GM23338 (cell line): ENCODE results near the gene TOR1AIP1. TPM values are rescaled to one million over a fixed set of nuclear protein-coding genes. Genes with fewer than 3 reads are reported as not detected.

Source experiments
- ATAC-seq: fragments of 200-7000 bp; cut with Tn5 transposase; 3 replicates; pipeline ENCODE4 v1.9.1; 2020
- DNase-seq: peaks from one replicate; pipeline ENCODE4 v3.0.0-alpha.2; 2015; ENCODE audit warnings: low spot score
- H2AFZ ChIP-seq: fragments of 200-600 bp; sonication (generic); 2 replicates; pipeline ENCODE4 v1.8.0; 2016; ENCODE audit warnings: antibody characterized with exemption, mild to moderate bottlenecking, moderate library complexity
- H3F3A ChIP-seq: fragments of 200-600 bp; sonication (generic); replicated peaks from 2 replicates; pipeline ENCODE4 v1.8.0; 2017; ENCODE audit warnings: antibody characterized with exemption, mixed run types, low read depth
- H3K27ac ChIP-seq: fragments of 200-600 bp; sonication (generic); 2 replicates; pipeline ENCODE4 v1.6.1; 2016; ENCODE audit warnings: low read depth
- H3K27me3 ChIP-seq: fragments of 200-600 bp; sonication (generic); 2 replicates; pipeline ENCODE4 v1.8.0; 2016; ENCODE audit warnings: mild to moderate bottlenecking, mixed run types, moderate library complexity; ENCODE audit not compliant: insufficient read depth
- H3K36me3 ChIP-seq: fragments of 200-600 bp; sonication (generic); 2 replicates; pipeline ENCODE4 v1.8.0; 2016; ENCODE audit warnings: mild to moderate bottlenecking; ENCODE audit not compliant: insufficient read depth
- H3K4me1 ChIP-seq: fragments of 200-600 bp; sonication (generic); 2 replicates; pipeline ENCODE4 v1.8.0; 2016; ENCODE audit warnings: mild to moderate bottlenecking, moderate library complexity; ENCODE audit not compliant: insufficient read depth
- H3K4me2 ChIP-seq: fragments of 200-600 bp; sonication (generic); 2 replicates; pipeline ENCODE4 v1.7.1; 2017; ENCODE audit warnings: mixed run types
- H3K4me3 ChIP-seq: fragments of 200-600 bp; sonication (generic); 2 replicates; pipeline ENCODE4 v1.6.1; 2016; ENCODE audit warnings: mixed run types
- H3K79me2 ChIP-seq: fragments of 200-600 bp; sonication (generic); replicated peaks from 2 replicates; pipeline ENCODE4 v1.8.0; 2017; ENCODE audit warnings: mild to moderate bottlenecking; ENCODE audit not compliant: insufficient read depth
- H3K9me2 ChIP-seq: fragments of 200-600 bp; sonication (generic); 2 replicates; pipeline ENCODE4 v1.8.0; 2017; ENCODE audit not compliant: insufficient read depth
- H4K20me1 ChIP-seq: fragments of 200-600 bp; sonication (generic); replicated peaks from 2 replicates; pipeline ENCODE4 v1.8.0; 2017; ENCODE audit warnings: mild to moderate bottlenecking; ENCODE audit not compliant: insufficient read depth
- H3K27ac Mint-ChIP-seq: 2 replicates; pipeline ENCODE4 v1.8.0; 2020; ENCODE audit warnings: inconsistent platforms, mild to moderate bottlenecking, moderate library complexity, mixed read lengths
- H3K27me3 Mint-ChIP-seq: 3 replicates; pipeline ENCODE4 v1.8.0; 2022; ENCODE audit warnings: low read depth, mild to moderate bottlenecking, moderate library complexity, mixed read lengths, inconsistent platforms; ENCODE audit not compliant: insufficient read depth, poor library complexity
- H3K36me3 Mint-ChIP-seq: 3 replicates; pipeline ENCODE4 v1.8.0; 2021; ENCODE audit warnings: low read depth, mild to moderate bottlenecking, inconsistent platforms, moderate library complexity, mixed read lengths
- H3K4me1 Mint-ChIP-seq: 3 replicates; pipeline ENCODE4 v1.8.0; 2020; ENCODE audit warnings: mild to moderate bottlenecking, inconsistent platforms, mixed read lengths
- H3K4me3 Mint-ChIP-seq: 3 replicates; pipeline ENCODE4 v1.8.0; 2021; ENCODE audit warnings: moderate library complexity, mild to moderate bottlenecking, inconsistent platforms, mixed read lengths
- H3K9me3 Mint-ChIP-seq: 3 replicates; pipeline ENCODE4 v1.8.0; 2020; ENCODE audit warnings: moderate library complexity, mild to moderate bottlenecking, inconsistent platforms, mixed read lengths
- CREB1 ChIP-seq: fragments of 250-450 bp; sonication (Bioruptor Pico); IDR thresholded peaks from 2 replicates; pipeline ENCODE4 v1.5.0; 2020; ENCODE audit warnings: low read depth, mild to moderate bottlenecking, moderate library complexity
- EZH2 ChIP-seq: fragments of 200-600 bp; sonication (generic); IDR thresholded peaks from one replicate; pipeline ENCODE4 v1.8.0; 2017; ENCODE audit warnings: antibody characterized with exemption, mild to moderate bottlenecking, low read depth; ENCODE audit not compliant: unreplicated experiment
- EZH2phosphoT487 ChIP-seq: fragments of 200-600 bp; sonication (generic); IDR thresholded peaks from one replicate; pipeline ENCODE4 v1.8.1; 2018; ENCODE audit warnings: antibody characterized with exemption; ENCODE audit not compliant: unreplicated experiment
- JUNB ChIP-seq: IDR thresholded peaks from one replicate; pipeline ENCODE4 v1.6.1; 2016; ENCODE audit warnings: antibody characterized with exemption; ENCODE audit not compliant: unreplicated experiment
- POLR2AphosphoS5 ChIP-seq: IDR thresholded peaks from 2 replicates; pipeline ENCODE4 v1.6.1; 2016; ENCODE audit warnings: antibody characterized with exemption, low read depth
- ZNF114 ChIP-seq: fragments of 250-450 bp; sonication (Bioruptor Pico); IDR thresholded peaks from 2 replicates; pipeline ENCODE4 v1.5.0; 2020; ENCODE audit warnings: mild to moderate bottlenecking, moderate library complexity
- polyA plus RNA-seq: library from polyadenylated mRNA; unstranded; fragments of >200 nt; fragmentation: Nextera tagmentation; extraction: Ambion mirVana; gene quantifications from 2 replicates; pipeline ENCODE4 v1.2.1, GENCODE V29; 2016
- total RNA-seq: library from RNA; depleted of rRNA; stranded (reverse); fragments of >200 nt; shearing (Covaris generic); gene quantifications from 2 replicates; pipeline ENCODE4 v1.2.3, GENCODE V29; 2014
- TF ChIP-seq, protein P1 (sequence below): IDR thresholded peaks from one replicate; pipeline ENCODE4 v1.6.1; 2018; ENCODE audit warnings: antibody characterized with exemption; ENCODE audit not compliant: unreplicated experiment
- TF ChIP-seq, protein P2 (sequence below): IDR thresholded peaks from 2 replicates; pipeline ENCODE4 v1.6.1; 2016; ENCODE audit warnings: antibody characterized with exemption

The TOR1AIP1 gene
- total and polyA plus RNA-seq, 2 experiments from 2014 or later: 16.9 to 20.6 TPM

DNA sequence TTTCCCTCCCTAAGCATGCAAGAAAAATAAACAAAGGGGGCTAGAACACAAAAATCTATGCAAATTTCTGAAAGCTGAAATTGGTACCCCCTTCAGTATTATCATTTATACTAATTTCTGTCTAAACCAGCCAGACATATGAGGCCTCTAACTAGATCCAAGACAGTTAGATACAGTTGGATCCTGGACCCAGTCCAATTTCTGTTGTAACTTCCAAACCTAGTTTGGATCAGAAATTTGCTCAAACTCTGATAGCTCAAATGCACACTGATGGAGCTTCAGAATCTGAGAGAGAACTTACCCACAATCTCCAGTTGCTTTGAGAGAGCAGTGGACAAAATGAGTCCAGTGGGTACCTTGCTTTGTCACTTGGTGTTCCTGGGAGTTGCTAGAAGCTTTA, 84.5 kb downstream of the TOR1AIP1 start (continued):
- TF ChIP-seq EZH2phosphoT487 (no peak), JUNB (no peak), CREB1 (no peak), ZNF114 (CRISPR knock-in tag) (no peak), EZH2 (no peak), POLR2AphosphoS5 (no peak)
- TF ChIP-seq, protein P1, sequence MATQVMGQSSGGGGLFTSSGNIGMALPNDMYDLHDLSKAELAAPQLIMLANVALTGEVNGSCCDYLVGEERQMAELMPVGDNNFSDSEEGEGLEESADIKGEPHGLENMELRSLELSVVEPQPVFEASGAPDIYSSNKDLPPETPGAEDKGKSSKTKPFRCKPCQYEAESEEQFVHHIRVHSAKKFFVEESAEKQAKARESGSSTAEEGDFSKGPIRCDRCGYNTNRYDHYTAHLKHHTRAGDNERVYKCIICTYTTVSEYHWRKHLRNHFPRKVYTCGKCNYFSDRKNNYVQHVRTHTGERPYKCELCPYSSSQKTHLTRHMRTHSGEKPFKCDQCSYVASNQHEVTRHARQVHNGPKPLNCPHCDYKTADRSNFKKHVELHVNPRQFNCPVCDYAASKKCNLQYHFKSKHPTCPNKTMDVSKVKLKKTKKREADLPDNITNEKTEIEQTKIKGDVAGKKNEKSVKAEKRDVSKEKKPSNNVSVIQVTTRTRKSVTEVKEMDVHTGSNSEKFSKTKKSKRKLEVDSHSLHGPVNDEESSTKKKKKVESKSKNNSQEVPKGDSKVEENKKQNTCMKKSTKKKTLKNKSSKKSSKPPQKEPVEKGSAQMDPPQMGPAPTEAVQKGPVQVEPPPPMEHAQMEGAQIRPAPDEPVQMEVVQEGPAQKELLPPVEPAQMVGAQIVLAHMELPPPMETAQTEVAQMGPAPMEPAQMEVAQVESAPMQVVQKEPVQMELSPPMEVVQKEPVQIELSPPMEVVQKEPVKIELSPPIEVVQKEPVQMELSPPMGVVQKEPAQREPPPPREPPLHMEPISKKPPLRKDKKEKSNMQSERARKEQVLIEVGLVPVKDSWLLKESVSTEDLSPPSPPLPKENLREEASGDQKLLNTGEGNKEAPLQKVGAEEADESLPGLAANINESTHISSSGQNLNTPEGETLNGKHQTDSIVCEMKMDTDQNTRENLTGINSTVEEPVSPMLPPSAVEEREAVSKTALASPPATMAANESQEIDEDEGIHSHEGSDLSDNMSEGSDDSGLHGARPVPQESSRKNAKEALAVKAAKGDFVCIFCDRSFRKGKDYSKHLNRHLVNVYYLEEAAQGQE: no peak
- TF ChIP-seq, protein P2, sequence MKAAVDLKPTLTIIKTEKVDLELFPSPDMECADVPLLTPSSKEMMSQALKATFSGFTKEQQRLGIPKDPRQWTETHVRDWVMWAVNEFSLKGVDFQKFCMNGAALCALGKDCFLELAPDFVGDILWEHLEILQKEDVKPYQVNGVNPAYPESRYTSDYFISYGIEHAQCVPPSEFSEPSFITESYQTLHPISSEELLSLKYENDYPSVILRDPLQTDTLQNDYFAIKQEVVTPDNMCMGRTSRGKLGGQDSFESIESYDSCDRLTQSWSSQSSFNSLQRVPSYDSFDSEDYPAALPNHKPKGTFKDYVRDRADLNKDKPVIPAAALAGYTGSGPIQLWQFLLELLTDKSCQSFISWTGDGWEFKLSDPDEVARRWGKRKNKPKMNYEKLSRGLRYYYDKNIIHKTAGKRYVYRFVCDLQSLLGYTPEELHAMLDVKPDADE: no peak

DNA sequence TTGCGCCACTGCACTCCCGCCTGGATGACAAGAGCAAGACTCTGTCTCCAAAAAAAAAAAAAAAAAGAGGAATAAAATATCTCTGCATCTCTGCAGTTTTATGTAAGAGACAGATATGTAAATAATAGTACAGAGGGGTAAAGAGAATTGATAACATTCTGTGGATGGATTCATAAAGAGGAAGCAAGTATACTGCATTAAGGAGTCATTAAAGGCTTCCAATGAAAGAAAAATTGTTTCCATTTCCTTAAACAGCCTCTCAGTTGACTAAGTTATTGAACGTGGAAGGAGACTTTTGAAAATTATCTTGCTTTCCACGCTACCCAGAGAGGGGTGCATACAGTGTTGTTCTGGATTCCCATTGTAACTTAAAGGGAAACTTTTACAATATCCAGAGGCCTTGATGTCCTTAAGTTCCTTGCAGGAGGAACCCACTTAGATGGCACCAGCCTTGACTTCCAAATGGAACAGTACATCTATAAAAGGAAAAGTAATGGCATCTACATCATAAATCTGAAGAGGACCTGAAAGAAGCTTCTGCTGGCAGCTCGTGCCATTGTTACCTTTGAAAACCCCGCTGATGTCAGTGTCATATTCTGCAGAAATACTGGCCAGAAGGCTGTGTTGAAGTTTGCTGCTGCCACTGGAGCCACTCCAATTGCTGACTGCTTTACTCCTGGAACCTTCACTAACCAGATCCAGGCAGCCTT, 86.4 kb downstream of the TOR1AIP1 start:
- ATAC-seq: no peak
- peaks cover 7% of the 10 kb centered on the region for H3K4me1 ChIP-seq
- no peaks in the 10 kb centered on the region for H3K27me3 Mint-ChIP-seq
- no peak overlapping the region for H3K27ac ChIP-seq
- H3F3A ChIP-seq: no peaks in the 10 kb centered on the region
- H3K36me3 ChIP-seq: no peaks in the 10 kb centered on the region
- H3K4me3 ChIP-seq: no peak overlapping the region
- H3K36me3 Mint-ChIP-seq: no peaks in the 10 kb centered on the region; the same call in 1 of the 3 replicates
- peaks cover 99% of the 10 kb centered on the region for H3K79me2 ChIP-seq
- peaks cover 20% of the 10 kb centered on the region for H4K20me1 ChIP-seq
- H2AFZ ChIP-seq: no peak overlapping the region
- TF ChIP-seq, protein P2: no peak
- no peak for TF ChIP-seq ZNF114 (CRISPR knock-in tag)
- H3K4me2 ChIP-seq: no peak overlapping the region
- H3K9me3 Mint-ChIP-seq: no peaks in the 10 kb centered on the region
- no peak overlapping the region for H3K27ac Mint-ChIP-seq
- no peak overlapping the region for H3K4me3 Mint-ChIP-seq
- peaks cover 22% of the 10 kb centered on the region for H3K4me1 Mint-ChIP-seq
- no peak for DNase-seq
- no peaks in the 10 kb centered on the region for H3K9me2 ChIP-seq
- no peaks in the 10 kb centered on the region for H3K27me3 ChIP-seq
